ENCODE data around the gene PTPA. TPM values are rescaled to one million over a fixed set of nuclear protein-coding genes. Genes with fewer than 3 reads are reported as not detected.
"Not testable (repeated sequence)": the region's sequence is repeated elsewhere in the genome, so short reads cannot be mapped to it uniquely, and the experiment has no call there.

The PTPA gene
- total and polyA plus RNA-seq, 12 donors, result 106 to 227 (median 186) TPM

GRCh38 chr9:129126749-129127618 is 15.8 kb downstream of the PTPA start:
- H3K36me3 ChIP-seq, result peaks cover 0 to 90% (median 14%) of the 10 kb centered on the region in 9 donors
- no peak for TF ChIP-seq CTCF (IDR thresholded peaks at IDR 0.05)
- peak in 3 of 8 donors; percentile 5 to 24 (median 14) for ATAC-seq
- intact Hi-C loops (cut with DNase I), result no loop called here
- DNase-seq, result no peak
- peak overlapping the region in 1 of 10 donors; percentile 50 for H3K27ac ChIP-seq
- peaks cover 0 to 21% (median 6%) of the 10 kb centered on the region in 9 donors for H3K4me1 ChIP-seq
- H3K27me3 ChIP-seq, result no peaks in the 10 kb centered on the region
- no peaks in the 10 kb centered on the region for H3K9me3 ChIP-seq
- WGBS, 2 donors, result 55% methylated on average over 10 of the region's 10 CpGs
- H3K4me3 ChIP-seq, result no peak overlapping the region

- Histone ChIP-seq H3K36me3 (peaks cover 0 to 90% (median 10%) of the 10 kb centered on the region in 9 donors), H3K27me3 (no peaks in the 10 kb centered on the region), H3K9me3 (no peaks in the 10 kb centered on the region), H3K4me1 (peaks cover 0 to 21% (median 6%) of the 10 kb centered on the region in 9 donors), H3K27ac (no peak overlapping the region), H3K4me3 (no peak overlapping the region)
- WGBS, 2 donors, result 95% methylated on average over 5 of the region's 5 CpGs
- intact Hi-C loops (cut with DNase I), result no loop called here
- DNase-seq (no peak), ATAC-seq (no peak)
- TF ChIP-seq CTCF (IDR thresholded peaks at IDR 0.05), result no peak
Measured at GRCh38 chr9:129128689-129129088, 17.5 kb downstream of the PTPA start.

- H3K36me3 ChIP-seq, result peaks cover 0 to 90% (median 9%) of the 10 kb centered on the region in 9 donors
- not testable (repeated sequence) for ATAC-seq, H3K9me3 ChIP-seq, H3K27me3 ChIP-seq, H3K4me3 ChIP-seq, H3K27ac ChIP-seq, DNase-seq
- intact Hi-C loops (cut with DNase I), result loop anchor here in 9 of 10 donors (2.0 to 10.0 kb wide), 10 partner anchors 125 to 672 kb away; partner anchors contain the start of gene TOR1B (in 1 of the 9)
- H3K4me1 ChIP-seq, result peaks cover 0 to 21% (median 6%) of the 10 kb centered on the region in 9 donors
- 93% methylated on average over 7 of the region's 7 CpGs for WGBS, 2 donors
Measured at GRCh38 chr9:129130271-129130670, 19.1 kb downstream of the PTPA start.

- 64 to 84% methylated on average over 3 of the region's 3 CpGs for WGBS, 2 donors
- Histone ChIP-seq H3K4me1 (peaks cover 0 to 21% (median 6%) of the 10 kb centered on the region in 9 donors), H3K4me3 (no peak overlapping the region), H3K27me3 (no peaks in the 10 kb centered on the region), H3K36me3 (peaks cover 0 to 90% (median 14%) of the 10 kb centered on the region in 9 donors), H3K27ac (no peak overlapping the region), H3K9me3 (no peaks in the 10 kb centered on the region)
- ATAC-seq (no peak), DNase-seq (no peak)
- no peak for TF ChIP-seq CTCF (IDR thresholded peaks at IDR 0.05)
- intact Hi-C loops (cut with DNase I), result loop anchor here in 9 of 10 donors (2.0 to 10.0 kb wide), 10 partner anchors 124 to 672 kb away; partner anchors contain the start of gene TOR1B (in 1 of the 9)
Measured at GRCh38 chr9:129130791-129131190, 19.6 kb downstream of the PTPA start.

Data from heart right ventricle (tissue), 16 donors.